CD4-positive, CD25-positive, alpha-beta regulatory T cell (primary cell): ENCODE results near the gene ASTN2. TPM values are rescaled to one million over a fixed set of nuclear protein-coding genes. Genes with fewer than 3 reads are reported as not detected.
A peak's percentile ranks its signal among the peaks of the same experiment; 100 is the strongest.

Experiments
- ATAC-seq, 2 donors: fragments of 150-1000 bp; cut with Tn5 transposase; one replicate each; pipeline ENCODE4 v1.10.0; 2021; ENCODE audit warnings: low read depth in 2 of 2, moderate number of reproducible peaks in 2 of 2, moderate library complexity in 1 of 2
- DNase-seq, 3 donors: peaks; one replicate each; pipeline versions ENCODE4 v3.0.0 to v3.0.0-alpha.2; 2012 to 2022; ENCODE audit warnings: mixed read lengths in 1 of 3
- H3K27ac ChIP-seq: one replicate; pipeline ENCODE4 v1.7.0; 2013; ENCODE audit warnings: mild to moderate bottlenecking, low read length; ENCODE audit not compliant: insufficient read depth, poor library complexity, severe bottlenecking
- H3K27me3 ChIP-seq: one replicate; pipeline ENCODE4 v1.7.0; 2013; ENCODE audit warnings: low read length; ENCODE audit not compliant: control insufficient read depth, insufficient read depth
- H3K36me3 ChIP-seq: one replicate; pipeline ENCODE4 v1.7.0; 2013; ENCODE audit warnings: mild to moderate bottlenecking, low read length, moderate library complexity; ENCODE audit not compliant: control insufficient read depth, insufficient read depth
- H3K4me1 ChIP-seq: 2 replicates; pipeline ENCODE4 v1.7.0; 2013; ENCODE audit warnings: mild to moderate bottlenecking, low read length; ENCODE audit not compliant: insufficient read depth, control insufficient read depth, poor library complexity, severe bottlenecking
- H3K4me3 ChIP-seq: one replicate; pipeline ENCODE4 v1.7.0; 2013; ENCODE audit warnings: low read depth, mild to moderate bottlenecking, low read length, moderate library complexity
- H3K9me3 ChIP-seq, 2 experiments: 1 replicate in 1 of 2; 2 replicates in 1 of 2; pipeline ENCODE4 v1.7.0; 2013; ENCODE audit warnings: low read length in 2 of 2, mild to moderate bottlenecking in 1 of 2, moderate library complexity in 1 of 2; ENCODE audit not compliant: control insufficient read depth in 2 of 2
- H3K27ac Mint-ChIP-seq, 3 donors: one replicate each; pipeline ENCODE4 v1.8.0; 2020 to 2022; ENCODE audit warnings: mild to moderate bottlenecking in 3 of 3, mixed read lengths in 3 of 3, moderate library complexity in 2 of 3
- H3K27me3 Mint-ChIP-seq: one replicate; pipeline ENCODE4 v1.8.0; 2022; ENCODE audit warnings: mild to moderate bottlenecking, mixed read lengths
- H3K36me3 Mint-ChIP-seq: one replicate; pipeline ENCODE4 v1.8.0; 2020; ENCODE audit warnings: mixed read lengths
- H3K4me1 Mint-ChIP-seq, 4 donors: one replicate each; pipeline ENCODE4 v1.8.0; 2020 to 2022; ENCODE audit warnings: mixed read lengths in 4 of 4, mild to moderate bottlenecking in 1 of 4
- H3K4me3 Mint-ChIP-seq, 4 donors: one replicate each; pipeline ENCODE4 v1.8.0; 2020 to 2022; ENCODE audit warnings: mild to moderate bottlenecking in 4 of 4, mixed read lengths in 4 of 4, moderate library complexity in 3 of 4
- H3K9me3 Mint-ChIP-seq, 7 donors: one replicate each; pipeline ENCODE4 v1.8.0; 2020 to 2022; ENCODE audit warnings: mixed read lengths in 7 of 7, mild to moderate bottlenecking in 3 of 7, moderate library complexity in 2 of 7
- polyA plus RNA-seq, 4 donors: library from polyadenylated mRNA; unstranded; fragments of 300-500 nt; fragmentation: Illumina TruSeq; gene quantifications; one replicate each; pipeline ENCODE4 v1.2.3, GENCODE V29; 2021
- total RNA-seq: library from RNA; stranded (reverse); gene quantifications from one replicate; pipeline ENCODE4 v1.2.3, GENCODE V29; 2022

The ASTN2 gene
- total and polyA plus RNA-seq, 5 donors from 2014 or later, result 5.0 to 9.9 (median 7.4) TPM

DNA sequence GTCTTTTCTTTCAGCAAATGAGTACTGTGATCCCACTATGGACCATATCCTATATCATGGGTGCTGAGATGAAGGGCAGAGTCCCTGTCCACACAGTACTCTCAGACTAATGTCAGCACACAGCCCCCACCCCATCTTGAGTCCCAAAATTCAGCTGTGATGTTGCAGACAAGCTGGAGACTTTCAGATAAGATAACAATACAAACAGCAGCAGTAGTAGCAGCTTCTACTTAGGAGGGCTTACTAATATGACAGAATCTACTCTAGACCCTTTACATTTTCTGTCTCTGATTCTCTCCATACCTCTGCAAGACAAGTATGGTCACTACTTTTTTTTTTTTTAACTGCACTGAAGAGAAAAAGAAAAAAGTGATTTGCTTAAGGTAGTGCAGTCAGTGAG, 856.8 kb downstream of the ASTN2 start:
- Mint-ChIP-seq H3K9me3 (no peaks in the 10 kb centered on the region), H3K27ac (no peak overlapping the region)

DNA sequence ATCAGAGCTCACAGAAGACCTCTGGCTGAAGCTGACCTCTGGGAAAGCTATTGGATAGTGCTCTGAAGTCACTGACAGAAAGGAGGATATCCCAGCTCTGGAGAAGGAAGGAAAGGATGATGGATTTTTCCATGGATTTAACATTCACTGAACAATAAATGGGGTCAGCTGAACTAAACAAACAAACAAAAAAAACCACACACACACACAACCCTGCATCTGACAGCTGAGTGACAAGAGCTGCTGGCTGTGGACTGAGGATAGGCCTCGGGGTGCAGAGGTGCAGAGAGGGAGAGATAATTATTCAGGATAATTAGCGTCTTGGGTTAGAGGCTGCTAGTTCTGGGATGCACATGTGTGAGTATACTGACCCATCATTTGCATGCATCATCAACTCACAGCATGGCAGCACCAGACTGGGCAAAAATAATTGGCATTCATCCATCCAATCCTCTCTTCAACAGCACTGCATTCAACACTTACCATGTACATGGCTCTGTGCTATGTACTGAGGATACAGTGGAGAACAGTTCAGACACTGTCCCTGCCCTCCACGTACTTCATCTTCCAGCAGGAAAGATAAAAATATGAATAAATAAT, 859.2 kb downstream of the ASTN2 start:
- H3K27ac Mint-ChIP-seq, result no peak overlapping the region
- H3K27me3 Mint-ChIP-seq, result no peaks in the 10 kb centered on the region
- peaks cover 0 to 4% (median 0%) of the 10 kb centered on the region in 4 donors for H3K4me1 Mint-ChIP-seq
- Histone ChIP-seq H3K27me3 (no peaks in the 10 kb centered on the region), H3K36me3 (no peaks in the 10 kb centered on the region), H3K27ac (no peak overlapping the region), H3K4me1 (no peaks in the 10 kb centered on the region), H3K4me3 (no peak overlapping the region), H3K9me3 (no peaks in the 10 kb centered on the region)
- no peaks in the 10 kb centered on the region for H3K9me3 Mint-ChIP-seq
- peaks cover 8% of the 10 kb centered on the region for H3K36me3 Mint-ChIP-seq
- DNase-seq, result no peak
- ATAC-seq, result no peak
- H3K4me3 Mint-ChIP-seq, result no peak overlapping the region

More for the DNA sequence above, 856.8 kb downstream of the ASTN2 start:
- H3K4me1 ChIP-seq, result no peaks in the 10 kb centered on the region
- no peak overlapping the region for H3K27ac ChIP-seq
- no peak for DNase-seq
- Mint-ChIP-seq H3K4me1 (peaks cover 0 to 4% (median 0%) of the 10 kb centered on the region in 4 donors), H3K36me3 (peaks cover 8% of the 10 kb centered on the region), H3K4me3 (no peak overlapping the region), H3K27me3 (no peaks in the 10 kb centered on the region)
- no peaks in the 10 kb centered on the region for H3K36me3 ChIP-seq
- H3K27me3 ChIP-seq, result no peaks in the 10 kb centered on the region
- no peaks in the 10 kb centered on the region for H3K9me3 ChIP-seq
- ATAC-seq, result no peak
- no peak overlapping the region for H3K4me3 ChIP-seq

DNA sequence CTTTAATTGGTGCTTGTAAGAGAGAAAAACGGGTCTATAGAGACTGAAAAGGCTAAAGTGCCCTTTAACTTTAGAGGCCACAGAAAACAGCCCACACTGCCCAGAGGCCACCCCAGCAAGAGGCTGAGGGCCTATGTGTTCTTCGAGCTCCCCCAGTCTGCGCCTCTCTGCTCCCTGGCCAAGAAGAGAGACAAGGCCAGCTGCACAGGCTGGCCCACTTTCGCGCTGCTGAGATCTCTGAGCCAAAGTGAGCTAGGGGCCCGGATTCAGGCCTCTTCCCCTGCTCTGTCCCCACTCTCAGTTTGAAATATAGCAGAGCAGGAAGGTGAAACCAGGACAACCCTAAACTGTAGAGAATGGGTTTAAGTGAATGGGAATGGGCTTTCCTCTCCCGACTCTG, 859.7 kb downstream of the ASTN2 start:
- no peak overlapping the region for H3K27ac Mint-ChIP-seq
- H3K4me1 ChIP-seq, result no peaks in the 10 kb centered on the region
- H3K27me3 ChIP-seq, result no peaks in the 10 kb centered on the region
- H3K4me3 ChIP-seq, result no peak overlapping the region
- DNase-seq (no peak), ATAC-seq (no peak)
- no peaks in the 10 kb centered on the region for H3K36me3 ChIP-seq
- no peak overlapping the region for H3K4me3 Mint-ChIP-seq
- no peaks in the 10 kb centered on the region for H3K9me3 Mint-ChIP-seq
- no peak overlapping the region for H3K27ac ChIP-seq
- H3K9me3 ChIP-seq, result no peaks in the 10 kb centered on the region
- no peaks in the 10 kb centered on the region for H3K27me3 Mint-ChIP-seq
- peaks cover 0 to 4% (median 0%) of the 10 kb centered on the region in 4 donors for H3K4me1 Mint-ChIP-seq
- peaks cover 8% of the 10 kb centered on the region for H3K36me3 Mint-ChIP-seq

DNA sequence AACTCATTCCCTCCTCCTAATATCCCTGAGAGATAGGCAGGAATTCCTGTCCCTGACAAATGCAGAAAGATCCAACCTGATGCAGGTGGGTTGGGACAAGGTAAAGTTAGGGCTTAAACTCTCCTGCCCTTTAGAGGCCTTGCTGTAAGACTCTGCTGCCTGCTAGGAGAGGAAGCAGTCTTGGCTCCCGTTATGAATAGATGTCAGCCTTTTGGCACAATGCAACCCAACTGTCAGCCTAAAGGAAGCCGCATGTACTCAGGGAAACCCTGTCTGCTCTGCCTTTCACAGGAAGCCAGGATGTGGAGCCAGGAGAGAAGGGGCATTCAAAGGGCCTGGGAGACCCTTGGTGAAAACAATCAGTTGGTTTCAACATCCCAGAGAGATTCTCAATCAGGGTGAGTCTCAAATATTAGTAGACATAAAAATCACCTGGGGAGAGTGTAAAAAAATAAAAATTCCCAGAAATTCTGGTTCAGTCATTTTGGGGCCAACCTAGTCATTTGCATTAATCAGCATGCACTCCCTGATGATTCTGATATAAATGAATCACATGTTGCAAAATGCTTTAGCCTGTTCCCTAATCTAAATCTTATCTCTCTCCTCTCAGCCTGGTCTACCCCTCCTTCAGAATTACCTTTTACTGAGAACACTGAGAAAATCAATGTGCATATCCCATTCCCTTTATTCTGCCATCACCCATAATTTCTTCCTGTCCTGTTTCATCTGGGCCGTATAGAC, 864.0 kb downstream of the ASTN2 start:
- Mint-ChIP-seq H3K4me3 (no peak overlapping the region), H3K4me1 (peaks cover 0 to 6% (median 3%) of the 10 kb centered on the region in 4 donors), H3K27me3 (no peaks in the 10 kb centered on the region), H3K27ac (no peak overlapping the region), H3K36me3 (peaks cover 4% of the 10 kb centered on the region), H3K9me3 (no peaks in the 10 kb centered on the region)
- no peak for DNase-seq
- Histone ChIP-seq H3K36me3 (no peaks in the 10 kb centered on the region), H3K4me3 (no peak overlapping the region), H3K27ac (no peak overlapping the region), H3K9me3 (no peaks in the 10 kb centered on the region), H3K27me3 (no peaks in the 10 kb centered on the region), H3K4me1 (no peaks in the 10 kb centered on the region)
- ATAC-seq, result no peak

DNA sequence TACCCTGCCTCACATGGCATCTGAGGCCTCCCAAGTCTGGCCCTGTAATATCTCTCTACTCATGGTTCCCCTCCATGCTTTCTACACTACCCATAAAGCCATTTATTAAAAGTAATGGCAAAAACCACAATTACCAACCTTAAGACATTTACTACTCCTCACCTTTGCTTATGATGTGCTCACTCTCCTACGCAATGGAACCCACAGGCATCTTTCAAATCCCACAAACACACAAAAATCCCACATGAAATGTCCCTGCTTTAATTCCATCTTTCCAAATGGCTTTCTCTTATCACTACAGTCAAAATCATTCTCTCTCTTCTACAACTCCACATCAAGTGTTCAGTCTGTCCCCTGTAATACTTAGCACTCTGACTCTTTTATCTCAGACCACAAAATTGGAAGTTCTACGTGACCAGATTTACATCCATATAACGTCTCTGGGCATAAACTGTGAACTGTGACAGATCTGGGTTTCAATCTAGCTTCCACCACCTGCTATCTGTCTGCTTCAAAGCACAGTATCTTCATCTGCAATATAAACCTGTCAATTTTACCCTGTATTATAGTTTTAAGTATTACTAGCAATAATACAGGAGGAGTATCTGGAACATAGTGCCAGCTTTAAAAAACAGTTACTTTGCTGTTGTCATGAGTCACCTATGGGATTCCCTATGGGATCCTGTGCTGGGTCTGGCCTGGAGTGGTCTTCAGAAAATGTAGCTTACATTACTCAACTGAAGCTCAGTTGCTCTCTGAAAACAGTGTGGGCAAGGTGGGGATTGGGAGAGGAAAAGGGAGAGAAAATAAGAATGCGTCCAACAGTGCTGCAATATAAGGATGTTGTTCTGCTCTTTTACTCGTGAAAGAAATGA, 864.8 kb downstream of the ASTN2 start:
- Histone ChIP-seq H3K27ac (no peak overlapping the region), H3K36me3 (no peaks in the 10 kb centered on the region), H3K27me3 (no peaks in the 10 kb centered on the region), H3K4me1 (no peaks in the 10 kb centered on the region), H3K9me3 (no peaks in the 10 kb centered on the region), H3K4me3 (no peak overlapping the region)
- Mint-ChIP-seq H3K36me3 (no peaks in the 10 kb centered on the region), H3K27me3 (no peaks in the 10 kb centered on the region), H3K9me3 (no peaks in the 10 kb centered on the region), H3K27ac (no peak overlapping the region), H3K4me1 (peaks cover 0 to 6% (median 3%) of the 10 kb centered on the region in 4 donors), H3K4me3 (no peak overlapping the region)
- DNase-seq (no peak), ATAC-seq (no peak)

DNA sequence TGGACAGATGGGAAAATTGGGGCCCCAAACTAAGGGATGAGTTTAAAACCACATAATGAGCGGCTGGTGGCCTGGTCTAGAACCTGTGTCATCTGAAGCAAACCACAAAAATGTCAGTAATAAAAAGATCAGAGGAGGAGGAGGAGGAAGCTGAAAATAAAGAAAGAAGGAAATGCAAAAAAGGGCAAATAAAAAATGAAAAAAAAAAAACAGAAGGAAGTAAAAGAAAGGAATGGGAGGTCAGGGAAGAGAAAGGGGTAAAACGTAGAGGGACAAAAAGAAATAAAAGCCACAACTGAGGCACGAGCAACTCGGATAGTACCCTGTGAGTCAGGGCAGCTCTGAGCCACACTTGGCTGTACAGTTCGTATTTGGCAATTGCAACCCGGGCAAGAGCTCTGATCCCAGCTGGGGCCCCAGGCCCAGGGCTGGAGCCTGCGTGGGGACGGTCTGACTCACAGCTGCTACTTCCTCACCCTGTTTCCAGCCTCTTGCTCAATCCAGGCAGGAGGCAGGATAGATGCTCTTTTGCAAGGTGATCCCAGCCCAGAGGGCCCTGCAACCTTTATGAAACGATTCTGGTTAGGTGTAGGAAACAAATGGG, 865.7 kb downstream of the ASTN2 start:
- DNase-seq, result no peak
- no peaks in the 10 kb centered on the region for H3K36me3 Mint-ChIP-seq

DNA sequence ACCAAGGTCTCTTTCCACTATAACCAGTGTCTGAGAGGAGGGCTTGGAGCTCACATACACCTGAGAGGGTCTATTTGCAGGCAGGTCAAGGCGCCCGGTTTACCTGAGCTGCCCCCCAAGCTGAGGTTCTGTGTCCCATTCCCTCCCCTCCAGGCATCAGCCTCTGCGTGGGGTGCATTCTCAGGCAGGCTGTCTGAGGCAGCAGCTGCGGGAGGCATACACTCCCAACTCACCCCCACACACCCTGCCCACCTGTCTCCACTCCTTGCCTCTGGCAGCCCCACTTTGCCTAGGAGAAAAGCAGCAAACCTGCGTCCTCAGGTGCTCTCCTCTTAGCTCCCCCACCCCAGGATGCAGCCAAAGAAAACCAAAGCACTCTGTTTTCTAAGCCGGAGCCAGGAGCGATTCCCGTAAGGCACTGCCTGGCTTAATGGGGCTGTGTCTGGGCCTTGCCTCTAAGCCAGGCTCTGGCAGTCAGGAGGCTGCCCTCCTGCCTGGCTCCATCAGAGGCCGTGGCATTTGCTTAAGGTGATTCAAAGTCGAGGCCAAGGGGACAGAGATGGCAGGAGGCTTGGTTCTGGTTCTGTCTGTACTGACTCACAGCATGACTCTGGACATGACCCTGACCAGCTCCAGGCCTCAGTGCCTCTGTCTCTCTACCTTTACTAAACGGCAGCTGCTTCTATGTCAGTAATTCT, 867.0 kb downstream of the ASTN2 start:
- no peak overlapping the region for H3K4me3 ChIP-seq
- H3K4me1 ChIP-seq, result no peaks in the 10 kb centered on the region
- Mint-ChIP-seq H3K4me1 (peaks cover 0 to 6% (median 3%) of the 10 kb centered on the region in 4 donors), H3K27me3 (no peaks in the 10 kb centered on the region), H3K9me3 (no peaks in the 10 kb centered on the region), H3K4me3 (no peak overlapping the region), H3K36me3 (no peaks in the 10 kb centered on the region), H3K27ac (no peak overlapping the region)
- H3K27ac ChIP-seq, result no peak overlapping the region
- H3K36me3 ChIP-seq, result no peaks in the 10 kb centered on the region
- DNase-seq (no peak), ATAC-seq (no peak)
- no peaks in the 10 kb centered on the region for H3K9me3 ChIP-seq
- H3K27me3 ChIP-seq, result no peaks in the 10 kb centered on the region

More for the DNA sequence above, 865.7 kb downstream of the ASTN2 start:
- H3K4me3 ChIP-seq, result no peak overlapping the region
- no peak overlapping the region for H3K27ac ChIP-seq
- no peaks in the 10 kb centered on the region for H3K4me1 ChIP-seq
- H3K27me3 ChIP-seq, result no peaks in the 10 kb centered on the region
- no peak overlapping the region for H3K4me3 Mint-ChIP-seq
- ATAC-seq, result no peak
- H3K9me3 Mint-ChIP-seq, result no peaks in the 10 kb centered on the region
- no peaks in the 10 kb centered on the region for H3K36me3 ChIP-seq
- no peaks in the 10 kb centered on the region for H3K9me3 ChIP-seq
- H3K4me1 Mint-ChIP-seq, result peaks cover 0 to 6% (median 3%) of the 10 kb centered on the region in 4 donors
- peak overlapping the region in 1 of 3 donors; percentile 29 for H3K27ac Mint-ChIP-seq
- H3K27me3 Mint-ChIP-seq, result no peaks in the 10 kb centered on the region
